Activated CD8-positive, alpha-beta memory T cell treated with anti-CD3 and anti-CD28 coated beads for 36 hours (primary cell): ENCODE results near the gene CEBPZ. TPM values are rescaled to one million over a fixed set of nuclear protein-coding genes. Genes with fewer than 3 reads are reported as not detected.
"Not testable (repeated sequence)": the region's sequence is repeated elsewhere in the genome, so short reads cannot be mapped to it uniquely, and the experiment has no call there.

Source experiments
- CTCF ChIA-PET: fragments of 350-600 bp; sonication (Branson Sonifier 250); formaldehyde crosslinking; loops from one replicate; lab custom pipeline; 2021; ENCODE audit warnings: antibody characterized with exemption; lab: Charles Lee
- POLR2A ChIA-PET: fragments of 350-600 bp; sonication (Branson Sonifier 250); formaldehyde crosslinking; loops from one replicate; lab custom pipeline; 2021; ENCODE audit warnings: antibody characterized with exemption; lab: Charles Lee
- total RNA-seq, 2 experiments: library from RNA; stranded (reverse); gene quantifications; one replicate each; pipeline ENCODE4 v1.2.3, GENCODE V29; 2021

Gene CEBPZ
- total RNA-seq, 2 experiments from 2014 or later = 103 to 105 TPM

- CTCF ChIA-PET, POLR2A ChIA-PET: not testable (repeated sequence)
These were observed 6.3 kb downstream of the CEBPZ start for GRCh38 chr2:37225129-37225528.

GRCh38 chr2:37224063-37224462, 7.3 kb downstream of the CEBPZ start:
- POLR2A ChIA-PET = no interaction called here
- CTCF ChIA-PET = no interaction called here

GRCh38 chr2:37223131-37223530, 8.3 kb downstream of the CEBPZ start:
- POLR2A ChIA-PET = interaction anchor here (0.6 kb wide), 1 partner anchor 29 kb away, joined by 3 read pairs; no protein-coding TSS in a partner anchor

GRCh38 chr2:37219046-37219445, 12.3 kb downstream of the CEBPZ start:
- CTCF ChIA-PET = no interaction called here

More at GRCh38 chr2:37223131-37223530, 8.3 kb downstream of the CEBPZ start:
- CTCF ChIA-PET = interaction anchor here (1.3 kb wide), 1 partner anchor 9 kb away, joined by 3 read pairs; the partner anchor contains the start of genes CEBPZ and NDUFAF7

GRCh38 chr2:37215250-37215649, 16.1 kb downstream of the CEBPZ start:
- POLR2A ChIA-PET = no interaction called here
- CTCF ChIA-PET = interaction anchor here (1.5 kb wide), 1 partner anchor 17 kb away, joined by 4 read pairs; the partner anchor contains the start of genes CEBPZ and NDUFAF7

More at GRCh38 chr2:37219046-37219445, 12.3 kb downstream of the CEBPZ start:
- POLR2A ChIA-PET = interaction anchor here (0.8 kb wide), 1 partner anchor 22 kb away, joined by 4 read pairs; the partner anchor contains the start of gene CEBPZOS

- POLR2A ChIA-PET = interaction anchor here (0.8 kb wide), 1 partner anchor 9 kb away, joined by 4 read pairs; no protein-coding TSS in a partner anchor
- CTCF ChIA-PET = no interaction called here
These were observed 19.5 kb downstream of the CEBPZ start for GRCh38 chr2:37211939-37212338.

- CTCF ChIA-PET = no interaction called here
- POLR2A ChIA-PET = interaction anchor here (0.8 kb wide), 1 partner anchor 9 kb away, joined by 4 read pairs; no protein-coding TSS in a partner anchor
These were observed 20.2 kb downstream of the CEBPZ start for GRCh38 chr2:37211212-37211611.

GRCh38 chr2:37206760-37207159, 24.6 kb downstream of the CEBPZ start:
- POLR2A ChIA-PET = interaction anchor here (0.6 kb wide), 1 partner anchor 122 kb away, joined by 4 read pairs; the partner anchor contains the start of genes GPATCH11 and HEATR5B
- CTCF ChIA-PET = not testable (repeated sequence)

GRCh38 chr2:37205689-37206341, 25.6 kb downstream of the CEBPZ start:
- POLR2A ChIA-PET = interaction anchor here (0.6 kb wide), 1 partner anchor 121 kb away, joined by 4 read pairs; the partner anchor contains the start of genes GPATCH11 and HEATR5B

GRCh38 chr2:37205071-37205661, 26.2 kb downstream of the CEBPZ start:
- POLR2A ChIA-PET = not testable (repeated sequence)
- CTCF ChIA-PET = interaction anchor here (0.6 kb wide), 1 partner anchor 44 kb away, joined by 3 read pairs; no protein-coding TSS in a partner anchor

More at GRCh38 chr2:37205689-37206341, 25.6 kb downstream of the CEBPZ start:
- CTCF ChIA-PET = no interaction called here

GRCh38 chr2:37203708-37204107, 27.7 kb downstream of the CEBPZ start:
- ChIA-PET POLR2A (no interaction called here), CTCF (no interaction called here)

GRCh38 chr2:37201766-37202165, 29.6 kb downstream of the CEBPZ start:
- CTCF ChIA-PET = interaction anchor here (1.4 kb wide), 1 partner anchor 30 kb away, joined by 4 read pairs; the partner anchor contains the start of genes CEBPZ and NDUFAF7
- POLR2A ChIA-PET = no interaction called here

- CTCF ChIA-PET = interaction anchor here (0.7 to 1.4 kb wide), 2 partner anchors 30 to 42 kb away, joined by 3 to 4 read pairs; partner anchors contain the start of genes CEBPZ and NDUFAF7
These were observed 30.2 kb downstream of the CEBPZ start for GRCh38 chr2:37201208-37201607.

GRCh38 chr2:37198681-37199065, 32.7 kb downstream of the CEBPZ start:
- ChIA-PET CTCF (no interaction called here), POLR2A (interaction anchor here (0.6 kb wide), 1 partner anchor 211 kb away, joined by 3 read pairs; no protein-coding TSS in a partner anchor)

More at GRCh38 chr2:37201208-37201607, 30.2 kb downstream of the CEBPZ start:
- POLR2A ChIA-PET = no interaction called here

- ChIA-PET POLR2A (interaction anchor here (0.7 to 0.8 kb wide), 2 partner anchors 22 to 110 kb away, joined by 4 read pairs; no protein-coding TSS in a partner anchor), CTCF (no interaction called here)
These were observed 34.8 kb downstream of the CEBPZ start, which contains the start of gene CEBPZOS for GRCh38 chr2:37196320-37197195. Gene CEBPZOS, plus strand, starts transcription at chr2:37196496. Its CDS starts 3,209 bp downstream, at chr2:37199705.

GRCh38 chr2:37195862-37196319, 35.5 kb downstream of the CEBPZ start:
- CTCF ChIA-PET = interaction anchor here (1.2 kb wide), 1 partner anchor 24 kb away, joined by 3 read pairs; no protein-coding TSS in a partner anchor
- POLR2A ChIA-PET = not testable (repeated sequence)

GRCh38 chr2:37192551-37192950, 38.8 kb downstream of the CEBPZ start:
- POLR2A ChIA-PET = no interaction called here
- CTCF ChIA-PET = no interaction called here

GRCh38 chr2:37191747-37192146, 39.6 kb downstream of the CEBPZ start:
- ChIA-PET POLR2A (no interaction called here), CTCF (interaction anchor here (1.4 kb wide), 1 partner anchor 13 kb away, joined by 3 read pairs; no protein-coding TSS in a partner anchor)
